ENCODE data around the gene TAS2R3. TPM values are rescaled to one million over a fixed set of nuclear protein-coding genes. Genes with fewer than 3 reads are reported as not detected.

TAS2R3 gene
- total RNA-seq, 4 donors from 2014 or later = 0.35 to 3.2 (median 2.7) TPM; not detected in 1

DNA sequence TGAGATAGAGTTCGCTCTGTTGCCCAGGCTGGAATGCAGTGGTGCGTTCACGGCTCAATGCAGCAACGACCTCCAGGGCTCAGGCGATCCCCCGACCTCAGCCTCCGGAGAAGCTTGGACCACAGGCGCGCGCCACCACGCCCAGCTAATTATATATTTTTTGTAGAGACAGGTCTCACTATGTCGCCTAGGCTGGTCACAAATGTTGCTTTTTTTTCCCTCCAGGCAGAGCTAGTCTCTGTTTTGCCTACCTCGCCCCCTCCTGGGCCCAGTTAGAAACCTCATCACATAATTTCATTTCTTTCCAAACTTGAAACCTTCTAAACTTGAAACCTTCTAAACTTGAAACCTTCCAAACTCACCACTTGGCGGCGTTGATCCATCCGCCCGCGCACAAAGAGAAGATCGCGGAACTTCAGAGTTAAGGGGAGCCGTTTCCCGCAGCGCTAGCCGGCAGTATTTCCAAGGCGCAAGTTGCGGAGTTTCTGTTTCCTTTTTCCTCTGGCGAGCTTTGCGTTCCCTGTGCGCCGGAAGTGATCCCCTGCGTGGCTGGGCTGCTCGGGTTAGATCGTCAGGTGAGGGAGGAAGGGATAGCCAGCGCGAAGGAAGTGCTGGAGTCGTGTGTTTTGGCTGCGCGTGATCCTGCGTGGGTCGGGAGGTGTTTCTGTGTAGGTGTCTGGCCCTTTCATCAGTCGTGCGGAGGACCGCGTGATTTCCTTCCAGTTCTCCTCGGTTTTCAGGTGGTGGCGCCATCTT lies 25.9 kb upstream of the TAS2R3 start, which contains the start of gene SSBP1:
TSS of gene SSBP1 (plus strand) at position 523 of the 756 bp plus-strand sequence. CDS start 809 bp downstream, outside the sequence.
- Histone ChIP-seq H3K27me3 (no peaks in the 10 kb centered on the region), H3K36me3 (peaks cover 5 to 35% (median 12%) of the 10 kb centered on the region in 3 donors), H3K4me1 (peaks cover 6 to 37% (median 13%) of the 10 kb centered on the region in 3 donors), H3K27ac (peak within 1 kb of the TSS; percentile 85 to 91 (median 88)), H3K9me3 (no peaks in the 10 kb centered on the region), H3K4me3 (peak within 1 kb of the TSS; percentile 58 to 87 (median 76))
- 1 to 2% methylated on average over 34 to 40 of the region's 46 CpGs for WGBS, 2 donors
- intact Hi-C loops (cut with DNase I) = loop anchor here (10.0 kb wide), 1 partner anchor 73 kb away; no protein-coding TSS in a partner anchor
- DNase-seq = peak; percentile 55
- TF ChIP-seq POLR2A (IDR thresholded peaks at IDR 0.05) (peak in 3 of 4 donors; percentile 23 to 59 (median 29)), CTCF (IDR thresholded peaks at IDR 0.05) (peak; percentile 58 to 99 (median 84))

DNA sequence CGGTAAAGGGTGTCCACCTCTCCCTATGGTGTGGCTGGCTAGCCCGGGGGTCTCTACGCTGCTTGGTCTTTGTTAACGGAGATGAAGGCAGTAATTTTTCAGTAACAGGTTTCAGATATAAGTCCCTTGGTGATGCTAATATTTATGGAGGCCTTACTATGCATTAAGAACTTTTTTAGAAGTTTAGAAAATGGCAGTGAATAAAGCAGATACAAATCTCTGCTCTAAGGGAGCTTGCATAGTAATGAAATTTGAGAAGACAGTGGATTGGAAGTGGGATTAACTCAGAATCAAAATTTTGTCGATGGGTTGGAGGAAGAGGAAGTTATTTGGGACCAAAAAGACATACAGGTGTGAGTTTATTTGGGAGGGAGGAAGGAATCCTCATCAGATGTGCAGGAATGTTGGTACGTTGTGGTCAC lies 25.3 kb upstream of the TAS2R3 start:
- TF ChIP-seq CTCF (IDR thresholded peaks at IDR 0.05) (no peak), POLR2A (IDR thresholded peaks at IDR 0.05) (no peak)
- no peaks in the 10 kb centered on the region for H3K9me3 ChIP-seq
- peak overlapping the region; percentile 85 to 91 (median 88) for H3K27ac ChIP-seq
- intact Hi-C loops (cut with DNase I) = loop anchor here (10.0 kb wide), 1 partner anchor 74 kb away; no protein-coding TSS in a partner anchor
- DNase-seq = no peak
- H3K4me3 ChIP-seq = peak overlapping the region; percentile 58 to 87 (median 76)
- no peaks in the 10 kb centered on the region for H3K27me3 ChIP-seq
- 0 to 1% methylated on average over 6 of the region's 6 CpGs for WGBS, 2 donors
- H3K36me3 ChIP-seq = peaks cover 11 to 41% (median 18%) of the 10 kb centered on the region in 3 donors
- H3K4me1 ChIP-seq = peaks cover 6 to 37% (median 13%) of the 10 kb centered on the region in 3 donors

DNA sequence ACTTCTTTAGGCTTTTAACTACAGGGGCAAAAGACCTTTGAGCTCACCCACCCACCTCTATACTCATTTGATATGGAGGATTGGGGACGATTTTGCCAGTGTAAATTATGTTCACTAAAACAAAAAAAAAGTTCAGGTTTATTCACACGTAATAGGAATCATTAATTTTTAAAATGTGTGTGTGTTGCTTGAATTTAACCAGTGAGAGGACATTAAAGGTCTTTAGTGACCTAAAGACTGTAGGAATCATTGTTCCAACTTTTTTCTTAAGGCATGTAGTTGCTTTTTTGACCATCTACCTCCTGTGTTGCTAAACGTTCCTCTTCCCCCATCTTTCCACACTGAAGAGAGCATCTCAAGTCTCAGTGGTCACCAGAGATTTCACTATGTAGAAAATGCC lies 24.6 kb upstream of the TAS2R3 start:
- no peak for DNase-seq
- no peaks in the 10 kb centered on the region for H3K27me3 ChIP-seq
- H3K4me3 ChIP-seq = peak overlapping the region in 3 of 4 donors; percentile 58 to 87 (median 77)
- peak overlapping the region in 3 of 4 donors; percentile 85 to 90 (median 86) for H3K27ac ChIP-seq
- 44 to 55% methylated on average over 3 of the region's 3 CpGs for WGBS, 2 donors
- H3K4me1 ChIP-seq = peaks cover 6 to 37% (median 13%) of the 10 kb centered on the region in 3 donors
- H3K36me3 ChIP-seq = peaks cover 13 to 47% (median 24%) of the 10 kb centered on the region in 3 donors
- intact Hi-C loops (cut with DNase I) = loop anchor here (10.0 kb wide), 1 partner anchor 74 kb away; no protein-coding TSS in a partner anchor
- H3K9me3 ChIP-seq = no peaks in the 10 kb centered on the region
- TF ChIP-seq POLR2A (IDR thresholded peaks at IDR 0.05) (no peak), CTCF (IDR thresholded peaks at IDR 0.05) (no peak)

DNA sequence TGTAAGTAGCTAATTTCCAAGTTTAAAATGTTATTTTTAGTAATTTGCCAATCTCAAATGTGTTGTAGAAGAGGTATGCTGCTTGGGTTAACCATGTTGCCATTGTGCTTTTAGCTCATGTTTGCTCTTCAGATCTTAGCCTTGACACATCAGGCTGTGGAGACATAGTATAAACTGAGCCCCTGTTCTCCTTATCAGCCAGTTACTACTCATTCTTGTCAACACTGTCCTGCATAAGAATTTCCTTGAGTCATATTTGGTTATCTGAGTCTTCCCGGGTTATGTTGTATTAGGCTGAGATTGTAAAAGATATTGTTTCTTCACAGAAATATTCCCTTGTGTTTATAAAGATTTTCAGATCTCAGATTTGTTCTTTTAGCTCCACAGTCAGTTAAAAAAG lies 21.7 kb upstream of the TAS2R3 start:
- Histone ChIP-seq H3K4me1 (peaks cover 6 to 33% (median 11%) of the 10 kb centered on the region in 3 donors), H3K9me3 (no peaks in the 10 kb centered on the region), H3K27me3 (no peaks in the 10 kb centered on the region), H3K27ac (no peak overlapping the region), H3K4me3 (no peak overlapping the region), H3K36me3 (peaks cover 13 to 77% (median 38%) of the 10 kb centered on the region in 3 donors)
- 93 to 100% methylated on average over 1 of the region's 1 CpG for WGBS, 2 donors
- DNase-seq = no peak
- TF ChIP-seq CTCF (IDR thresholded peaks at IDR 0.05) (no peak), POLR2A (IDR thresholded peaks at IDR 0.05) (no peak)
- intact Hi-C loops (cut with DNase I) = no loop called here

- TF ChIP-seq CTCF (IDR thresholded peaks at IDR 0.05) (no peak), POLR2A (IDR thresholded peaks at IDR 0.05) (no peak)
- peaks cover 13 to 96% (median 38%) of the 10 kb centered on the region in 3 donors for H3K36me3 ChIP-seq
- peaks cover 6 to 22% (median 6%) of the 10 kb centered on the region in 3 donors for H3K4me1 ChIP-seq
- no peak overlapping the region for H3K27ac ChIP-seq
- intact Hi-C loops (cut with DNase I) = no loop called here
- H3K4me3 ChIP-seq = no peak overlapping the region
- no peaks in the 10 kb centered on the region for H3K9me3 ChIP-seq
- DNase-seq = no peak
- no peaks in the 10 kb centered on the region for H3K27me3 ChIP-seq
- WGBS, 2 donors = 91 to 97% methylated on average over 2 of the region's 2 CpGs
These were observed 19.8 kb upstream of the TAS2R3 start for GRCh38 chr7:141744131-141744530.
